ENCODE data around the gene KLHL8.

GRCh38 chr4:87130985-87131703 is 89.3 kb downstream of the KLHL8 start:
- TF ChIP-seq POLR2AphosphoS5 (IDR thresholded peaks at IDR 0.05; ENCODE audit: insufficient read depth in 1 of 2, low read depth in 1 of 2) = no peak
- no peak for TF ChIP-seq POLR2A (IDR thresholded peaks at IDR 0.05)
